ENCODE results near the gene LSG1. TPM values are rescaled to one million over a fixed set of nuclear protein-coding genes. Genes with fewer than 3 reads are reported as not detected.

Gene LSG1
- total RNA-seq, 1 experiment from 2014 or later, result 45.8 TPM

- H3K27ac Mint-ChIP-seq, result no peak overlapping the region
- POLR2A ChIA-PET, result interaction anchor here (0.8 kb wide), 1 partner anchor 841 kb away, joined by 5 read pairs; no protein-coding TSS in a partner anchor
Measured at GRCh38 chr3:194592798-194593752, 78.9 kb downstream of the LSG1 start.

More at GRCh38 chr3:194592798-194593752, 78.9 kb downstream of the LSG1 start:
- H3K27me3 Mint-ChIP-seq (ENCODE audit: low read depth), result no peaks in the 10 kb centered on the region
- TF ChIP-seq CTCF (IDR thresholded peaks at IDR 0.05), result no peak
- no peak for TF ChIP-seq NFYB (CRISPR knock-in tag; conservative IDR thresholded peaks at IDR 0.05; ENCODE audit: low read depth)
- TF ChIP-seq GABPB1 (CRISPR knock-in tag; IDR thresholded peaks at IDR 0.05), result no peak
- TF ChIP-seq CDX4 (CRISPR knock-in tag; IDR thresholded peaks at IDR 0.05; ENCODE audit: borderline replicate concordance), result no peak
- TF ChIP-seq ZNF121 (CRISPR knock-in tag; IDR thresholded peaks at IDR 0.05), result no peak
- no peak for TF ChIP-seq JUN (CRISPR knock-in tag; IDR thresholded peaks at IDR 0.05)
- TF ChIP-seq ZNF317 (CRISPR knock-in tag; IDR thresholded peaks at IDR 0.05; ENCODE audit: borderline replicate concordance, low read depth), result no peak
- no peak for TF ChIP-seq ATF2 (CRISPR knock-in tag; IDR thresholded peaks at IDR 0.05; ENCODE audit: borderline replicate concordance, low read depth)
- no peak for TF ChIP-seq ZNF232 (CRISPR knock-in tag; IDR thresholded peaks at IDR 0.05)
- TF ChIP-seq EMX1 (CRISPR knock-in tag; IDR thresholded peaks at IDR 0.05), result no peak
- TF ChIP-seq ZSCAN18 (CRISPR knock-in tag; IDR thresholded peaks at IDR 0.05), result no peak
- no peak for TF ChIP-seq JAZF1 (CRISPR knock-in tag; IDR thresholded peaks at IDR 0.05)
- TF ChIP-seq ARID4B (CRISPR knock-in tag; IDR thresholded peaks at IDR 0.05; ENCODE audit: borderline replicate concordance), result no peak
- TF ChIP-seq STAT6 (CRISPR knock-in tag; conservative IDR thresholded peaks at IDR 0.05; ENCODE audit: low read depth), result no peak
- H3K9me3 Mint-ChIP-seq, result no peaks in the 10 kb centered on the region
- H3K36me3 Mint-ChIP-seq, result no peaks in the 10 kb centered on the region
- H3K4me1 Mint-ChIP-seq, result no peaks in the 10 kb centered on the region
- H3K4me3 Mint-ChIP-seq, result no peak overlapping the region
- ATAC-seq, result no peak
- CTCF ChIA-PET, result interaction anchor here (0.6 to 1.8 kb wide), 4 partner anchors 9 to 122 kb away, joined by 3 to 18 read pairs (median 6); partner anchors contain the start of gene TMEM44
- no peak for DNase-seq (ENCODE audit: low spot score)

Other genes with a start within 250 kb of the LSG1 start
- gene ATP13A3, start 185.2 kb downstream of the LSG1 start, total RNA-seq (2021), result 75.7 to 79.1 TPM (median 78.3 TPM) in 3 replicates
- 13.7 to 20.8 TPM (median 19.3 TPM) in 3 replicates for gene TMEM44, start 38.8 kb downstream of the LSG1 start, total RNA-seq (2021)
- gene FAM43A, start 13.7 kb upstream of the LSG1 start, total RNA-seq (2021), result 2.6 to 3.8 TPM (median 3.7 TPM) in 3 replicates